Measurements from ENCODE around the gene ZNF444.

ZNF444 gene

DNA sequence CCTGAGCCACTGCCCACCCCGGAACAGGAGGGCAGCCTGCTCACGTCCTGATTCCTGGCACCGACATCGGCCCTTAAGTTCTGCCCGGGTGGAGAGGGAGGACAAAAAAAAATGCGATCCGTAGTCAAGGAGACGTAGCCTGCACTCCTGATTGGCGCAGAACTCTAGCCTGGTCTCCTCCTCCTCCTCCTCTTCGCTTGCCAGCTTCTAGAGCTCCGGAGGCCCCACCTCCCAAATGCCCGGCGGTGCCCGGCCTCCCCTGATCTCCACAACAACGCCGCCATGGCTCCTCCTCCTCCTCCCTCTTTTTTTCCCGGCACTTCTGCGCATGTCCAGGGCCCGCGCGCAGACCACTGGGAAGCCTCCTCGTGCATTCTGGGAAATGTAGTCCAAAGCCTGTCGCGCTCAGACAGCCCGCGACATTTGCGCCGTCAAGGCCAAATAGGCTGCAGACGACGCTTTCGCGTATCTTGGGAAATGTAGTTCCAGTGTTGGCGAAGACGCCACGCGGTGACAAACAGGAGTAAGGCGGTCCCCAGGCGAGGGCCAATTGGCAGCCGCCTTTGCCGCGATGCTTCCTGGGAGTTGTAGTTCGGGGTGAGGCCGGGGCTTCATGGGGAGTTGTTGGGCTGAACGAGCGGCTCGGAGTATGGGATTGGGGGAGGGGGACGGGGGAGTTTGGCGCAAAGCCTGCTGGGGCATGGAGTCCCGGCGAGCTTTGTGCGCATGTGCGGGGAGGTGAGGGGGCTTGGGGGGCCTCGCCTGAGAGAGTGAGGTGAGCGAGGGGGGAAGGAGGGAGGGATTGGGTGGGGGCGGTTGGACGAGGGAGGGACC is at the start of gene ZNF444:
TSS of gene ZNF444 (plus strand) at position 705 of the 834 bp plus-strand sequence. CDS start 5,625 bp downstream, outside the sequence.
- H3K4me3 ChIP-seq (ENCODE audit: low read depth, low read length) = peak within 1 kb of the TSS; percentile 63
- TF ChIP-seq CTCF (IDR thresholded peaks at IDR 0.05; ENCODE audit: low read depth, low read length) = no peak

GRCh38 chr19:56091751-56092546 is 49.1 kb upstream of the ZNF444 start:
- H3K4me3 ChIP-seq (ENCODE audit: low read depth, low read length) = no peak overlapping the region
- no peak for TF ChIP-seq CTCF (IDR thresholded peaks at IDR 0.05; ENCODE audit: low read depth, low read length)

DNA sequence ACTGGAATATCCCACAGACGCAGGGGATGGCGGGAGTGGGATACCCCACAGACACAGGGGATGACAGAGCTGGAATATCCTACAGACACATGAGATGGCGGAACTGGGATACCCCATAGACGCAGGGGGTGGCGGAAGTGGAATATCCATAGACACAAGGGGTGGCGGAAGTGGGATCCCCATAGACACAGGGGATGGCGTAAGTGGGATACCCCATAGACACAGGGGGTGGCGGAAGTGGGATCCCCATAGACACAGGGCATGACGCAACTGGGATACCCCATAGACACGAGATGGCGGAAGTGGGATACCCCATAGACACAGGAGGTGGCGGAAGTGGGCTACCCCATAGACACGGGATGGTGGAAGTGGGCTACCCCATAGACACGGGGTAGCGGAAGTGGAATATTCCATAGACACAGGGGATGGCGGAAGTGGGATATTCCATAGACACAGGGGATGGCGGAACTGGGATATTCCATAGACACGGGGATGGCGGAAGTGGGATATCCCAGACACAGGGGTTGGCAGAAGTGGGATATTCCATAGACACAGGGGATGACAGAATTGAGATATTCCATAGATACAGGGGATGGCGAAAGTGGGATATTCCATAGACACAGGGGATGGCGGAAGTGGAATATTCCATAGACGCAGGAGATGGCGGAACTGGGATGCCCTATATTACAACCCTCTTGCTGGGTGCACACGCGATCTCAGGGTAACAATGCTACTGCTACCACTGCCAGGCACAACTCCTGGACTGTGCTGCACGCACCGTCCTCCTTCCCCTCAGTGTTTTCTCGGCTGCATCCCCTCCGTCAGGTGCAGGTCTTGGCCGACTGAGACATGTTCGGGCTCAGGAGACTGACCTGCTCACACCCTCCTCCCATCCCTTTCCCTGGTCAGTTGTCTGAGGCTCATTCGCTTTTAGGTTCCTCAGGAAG is 48.1 kb upstream of the ZNF444 start:
- TF ChIP-seq CTCF (IDR thresholded peaks at IDR 0.05; ENCODE audit: low read depth, low read length) = no peak
- H3K4me3 ChIP-seq (ENCODE audit: low read depth, low read length) = no peak overlapping the region

GRCh38 chr19:56094449-56094848 is 46.6 kb upstream of the ZNF444 start:
- no peak for TF ChIP-seq CTCF (IDR thresholded peaks at IDR 0.05; ENCODE audit: low read depth, low read length)
- H3K4me3 ChIP-seq (ENCODE audit: low read depth, low read length) = no peak overlapping the region

DNA sequence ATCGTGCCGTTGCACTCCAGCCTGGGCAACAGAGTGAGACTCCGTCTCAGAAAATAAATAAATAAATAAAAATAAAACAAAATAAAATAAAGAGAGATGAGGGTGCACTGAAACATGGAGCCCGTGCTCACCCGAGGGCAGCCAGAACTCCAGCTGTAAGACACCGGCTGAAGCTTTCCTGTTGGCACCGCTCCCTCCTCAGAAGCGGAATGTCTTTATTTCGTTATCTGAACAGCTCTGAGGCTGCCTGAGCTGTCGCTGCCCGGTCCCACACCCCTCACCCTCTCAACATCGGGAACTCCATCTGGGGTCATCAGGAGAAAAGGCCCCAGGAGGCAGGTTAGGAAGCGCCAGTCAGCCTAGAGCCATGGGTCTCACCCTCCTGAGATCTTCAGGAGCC is 44.4 kb upstream of the ZNF444 start:
- no peak overlapping the region for H3K4me3 ChIP-seq (ENCODE audit: low read depth, low read length)
- TF ChIP-seq CTCF (IDR thresholded peaks at IDR 0.05; ENCODE audit: low read depth, low read length) = no peak

- no peak overlapping the region for H3K4me3 ChIP-seq (ENCODE audit: low read depth, low read length)
- no peak for TF ChIP-seq CTCF (IDR thresholded peaks at IDR 0.05; ENCODE audit: low read depth, low read length)
Observed at GRCh38 chr19:56097306-56097705, 43.8 kb upstream of the ZNF444 start.
